HCT116 (cell line): ENCODE data around the gene GPR176. TPM values are rescaled to one million over a fixed set of nuclear protein-coding genes. Genes with fewer than 3 reads are reported as not detected.
"Not testable (repeated sequence)": the region's sequence is repeated elsewhere in the genome, so short reads cannot be mapped to it uniquely, and the experiment has no call there.

Source experiments
- ATAC-seq: fragments of 200-7000 bp; cut with Tn5 transposase; 2 replicates; pipeline ENCODE4 v1.9.1; 2020; ENCODE audit warnings: mild to moderate bottlenecking, moderate library complexity
- BruUV-seq: library from RNA; stranded (reverse); fragments of 400-500 nt; replicated peaks from 2 replicates; lab custom pipeline; 2021; lab: Mats Ljungman, UMichigan
- CTCF ChIA-PET: fragments of 300-600 bp; sonication (Branson Sonifier 250); formaldehyde crosslinking; loops from one replicate; lab custom pipeline; 2021; ENCODE audit warnings: antibody characterized with exemption; lab: Charles Lee
- POLR2A ChIA-PET: fragments of 300-600, 350-600 bp; sonication (Branson Sonifier 250); formaldehyde crosslinking; loops from one replicate; lab custom pipeline; 2021; ENCODE audit warnings: antibody characterized with exemption; lab: Charles Lee
- RAD21 ChIA-PET, 2 experiments: fragments of 300-600 bp; sonication (Branson Sonifier 250); formaldehyde crosslinking; loops; one replicate each; lab custom pipeline; 2023; ENCODE audit warnings: low total read pairs in 2 of 2; ENCODE audit not compliant: uncharacterized antibody in 2 of 2, unreplicated experiment in 2 of 2, low non-redundant PET in 1 of 2; lab: Charles Lee
- DNase-seq: peaks from one replicate; pipeline ENCODE4 v3.0.0-alpha.2; 2010; ENCODE audit warnings: low read depth, low spot score
- H2AFZ ChIP-seq: fragments of 200-600 bp; shearing (Covaris generic), sonication (generic); 2 replicates; pipeline ENCODE4 v1.6.1; 2017; ENCODE audit warnings: low read depth, mixed run types, mixed read lengths, antibody characterized with exemption, low read length; ENCODE audit not compliant: poor library complexity, severe bottlenecking
- H3K27ac ChIP-seq: 2 replicates; pipeline ENCODE4 v1.5.1; 2012; ENCODE audit warnings: low read depth, low read length
- H3K27me3 ChIP-seq: fragments of 200-600 bp; sonication (generic); 2 replicates; pipeline ENCODE4 v1.6.1; 2016; ENCODE audit warnings: mixed run types, low read length, mixed read lengths; ENCODE audit not compliant: insufficient read depth
- H3K36me3 ChIP-seq, 2 experiments: fragments of 200-500 bp in 1 of 2; fragments of 200-600 bp in 1 of 2; sonication (Bioruptor generic) in 1 of 2; sonication (generic) in 1 of 2; 2 replicates each; pipeline versions ENCODE4 v1.5.1 to v1.6.1; 2014 to 2016; ENCODE audit warnings: low read length in 2 of 2, inconsistent platforms in 1 of 2, mixed read lengths in 1 of 2, mixed run types in 1 of 2; ENCODE audit not compliant: insufficient read depth in 2 of 2, control insufficient read depth in 1 of 2
- H3K4me1 ChIP-seq, 2 experiments: fragments of 200-600 bp in 1 of 2; sonication (generic) in 1 of 2; 2 replicates each; pipeline versions ENCODE4 v1.5.1 to v1.6.1; 2012 to 2017; ENCODE audit warnings: low read length in 2 of 2, inconsistent platforms in 1 of 2, mild to moderate bottlenecking in 1 of 2, mixed read lengths in 1 of 2, mixed run types in 1 of 2, moderate library complexity in 1 of 2; ENCODE audit not compliant: insufficient read depth in 2 of 2, control insufficient read depth in 1 of 2
- H3K4me2 ChIP-seq: fragments of 200-600 bp; sonication (generic); 2 replicates; pipeline ENCODE4 v1.6.1; 2017; ENCODE audit warnings: mixed run types, low read length, mixed read lengths
- H3K4me3 ChIP-seq, 2 experiments: fragments of 200-600 bp in 1 of 2; sonication (generic) in 1 of 2; replicated peaks in 1 of 2; 2 replicates each; pipeline ENCODE4 v1.5.1; 2011 to 2016; ENCODE audit warnings: low read length in 2 of 2, control low read depth in 1 of 2, low read depth in 1 of 2, mild to moderate bottlenecking in 1 of 2, mixed read lengths in 1 of 2, mixed run types in 1 of 2
- H3K79me2 ChIP-seq: fragments of 200-600 bp; sonication (generic); 2 replicates; pipeline ENCODE4 v1.6.1; 2017; ENCODE audit warnings: mild to moderate bottlenecking, mixed run types, low read length, moderate library complexity, mixed read lengths; ENCODE audit not compliant: insufficient read depth
- H3K9ac ChIP-seq: fragments of 200-600 bp; sonication (generic); 2 replicates; pipeline ENCODE4 v1.6.1; 2016; ENCODE audit warnings: low read length, mixed read lengths
- H3K9me2 ChIP-seq: fragments of 200-600 bp; sonication (generic), shearing (Covaris generic); 2 replicates; pipeline ENCODE4 v1.6.1; 2017; ENCODE audit warnings: mixed run types, mild to moderate bottlenecking, moderate library complexity; ENCODE audit not compliant: insufficient read depth
- H3K9me3 ChIP-seq, 2 experiments: fragments of 200-500 bp in 1 of 2; fragments of 200-600 bp in 1 of 2; sonication (Bioruptor generic) in 1 of 2; sonication (generic) in 1 of 2; 2 replicates each; pipeline ENCODE4 v1.6.1; 2014 to 2017; ENCODE audit warnings: low read length in 2 of 2, mixed read lengths in 2 of 2, inconsistent platforms in 1 of 2, low read depth in 1 of 2, mild to moderate bottlenecking in 1 of 2, mixed run types in 1 of 2, moderate library complexity in 1 of 2; ENCODE audit not compliant: control insufficient read depth in 1 of 2, insufficient read depth in 1 of 2
- H4K20me1 ChIP-seq: fragments of 200-600 bp; sonication (generic), shearing (Covaris generic); 2 replicates; pipeline ENCODE4 v1.6.1; 2017; ENCODE audit warnings: mixed run types, mild to moderate bottlenecking, moderate library complexity; ENCODE audit not compliant: insufficient read depth
- CEBPB ChIP-seq: IDR thresholded peaks from 2 replicates; pipeline ENCODE4 v1.6.1; 2012; ENCODE audit warnings: low read depth
- EGR1 ChIP-seq: IDR thresholded peaks from 2 replicates; pipeline ENCODE4 v1.6.1; 2012; ENCODE audit warnings: low read depth
- JUND ChIP-seq: IDR thresholded peaks from 2 replicates; pipeline ENCODE4 v1.6.1; 2012
- SIN3A ChIP-seq: IDR thresholded peaks from 2 replicates; pipeline ENCODE4 v1.6.1; 2012; ENCODE audit warnings: low read depth
- SP1 ChIP-seq: IDR thresholded peaks from 2 replicates; pipeline ENCODE4 v1.6.1; 2012; ENCODE audit warnings: low read depth
- intact Hi-C: fragments of 100-400 bp; cut with micrococcal nuclease; formaldehyde crosslinking; loops from 2 replicates; pipeline ENCODE4 v1.10.0; 2022
- total RNA-seq: library from RNA; stranded (reverse); gene quantifications from one replicate; pipeline ENCODE4 v1.2.1, GENCODE V29; 2021; ENCODE audit not compliant: unreplicated experiment
- TF ChIP-seq, protein P1 (sequence below): IDR thresholded peaks from 2 replicates; pipeline ENCODE4 v1.6.1; 2012

GPR176 gene
- total RNA-seq, 1 experiment from 2014 or later, result 1.7 TPM

- Histone ChIP-seq H3K36me3 (no peaks in the 10 kb centered on the region), H3K4me1 (no peaks in the 10 kb centered on the region), H3K4me2 (no peak overlapping the region), H3K9me2 (no peaks in the 10 kb centered on the region), H3K9ac (no peak overlapping the region), H3K9me3 (no peaks in the 10 kb centered on the region), H3K4me3 (no peak overlapping the region), H3K79me2 (no peaks in the 10 kb centered on the region), H4K20me1 (no peaks in the 10 kb centered on the region), H2AFZ (no peak overlapping the region), H3K27me3 (no peaks in the 10 kb centered on the region), H3K27ac (no peak overlapping the region)
- TF ChIP-seq, protein P1, sequence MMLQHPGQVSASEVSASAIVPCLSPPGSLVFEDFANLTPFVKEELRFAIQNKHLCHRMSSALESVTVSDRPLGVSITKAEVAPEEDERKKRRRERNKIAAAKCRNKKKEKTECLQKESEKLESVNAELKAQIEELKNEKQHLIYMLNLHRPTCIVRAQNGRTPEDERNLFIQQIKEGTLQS, result no peak
- no peak for TF ChIP-seq CEBPB
- no peak for ATAC-seq
- ChIA-PET RAD21 (no interaction called here), POLR2A (no interaction called here), CTCF (interaction anchor here (1.3 kb wide), 1 partner anchor 8 kb away, joined by 4 read pairs; no protein-coding TSS in a partner anchor)
- DNase-seq, result no peak
- intact Hi-C loops, result no loop called here
- no TSS peak for BruUV-seq
Measured at GRCh38 chr15:39896101-39896500, 24.0 kb downstream of the GPR176 start.

- CTCF ChIA-PET, RAD21 ChIA-PET, H3K79me2 ChIP-seq: not testable (repeated sequence)
Measured at GRCh38 chr15:39893051-39893450, 27.0 kb downstream of the GPR176 start.

GRCh38 chr15:39892418-39892817, 27.6 kb downstream of the GPR176 start:
- H3K27me3 ChIP-seq, result no peaks in the 10 kb centered on the region
- CTCF ChIA-PET, result interaction anchor here (2.5 kb wide), 1 partner anchor 18 kb away, joined by 9 read pairs; no protein-coding TSS in a partner anchor
- no peaks in the 10 kb centered on the region for H3K4me1 ChIP-seq
- TF ChIP-seq EGR1, result no peak
- no peak for TF ChIP-seq SP1
- no peak for TF ChIP-seq JUND
- no peak for TF ChIP-seq SIN3A
- TF ChIP-seq, all 23 proteins: peak for 0
- Histone ChIP-seq H3K4me3 (no peak overlapping the region), H4K20me1 (no peaks in the 10 kb centered on the region), H3K9me3 (no peaks in the 10 kb centered on the region), H3K36me3 (no peaks in the 10 kb centered on the region), H2AFZ (no peak overlapping the region), H3K79me2 (no peaks in the 10 kb centered on the region), H3K9ac (no peak overlapping the region), H3K9me2 (no peaks in the 10 kb centered on the region), H3K4me2 (no peak overlapping the region), H3K27ac (no peak overlapping the region)
- intact Hi-C loops, result no loop called here
- ATAC-seq, result no peak
- BruUV-seq, result no TSS peak
- ChIA-PET POLR2A (no interaction called here), RAD21 (no interaction called here)
- DNase-seq, result no peak

More at GRCh38 chr15:39893051-39893450, 27.0 kb downstream of the GPR176 start:
- intact Hi-C loops, H3K9me3 ChIP-seq, H3K27ac ChIP-seq, H3K9ac ChIP-seq, ATAC-seq, H3K4me3 ChIP-seq, H3K9me2 ChIP-seq, POLR2A ChIA-PET, H2AFZ ChIP-seq, H3K36me3 ChIP-seq, H3K27me3 ChIP-seq, H3K4me1 ChIP-seq, H3K4me2 ChIP-seq, DNase-seq, H4K20me1 ChIP-seq, BruUV-seq: not testable (repeated sequence)
